ENCODE results near the gene MYCBPAP.

MYCBPAP gene

GRCh38 chr17:50493744-50494143 lies 14.5 kb upstream of the MYCBPAP start:
- DNase-seq = no peak

GRCh38 chr17:50495217-50495823 lies 12.9 kb upstream of the MYCBPAP start:
- no peak for DNase-seq

GRCh38 chr17:50495918-50496317 lies 12.3 kb upstream of the MYCBPAP start:
- DNase-seq = no peak

- DNase-seq = no peak
Observed at GRCh38 chr17:50498021-50498874, 10.0 kb upstream of the MYCBPAP start.

GRCh38 chr17:50499270-50499669 lies 9.0 kb upstream of the MYCBPAP start:
- no peak for DNase-seq

- no peak for DNase-seq
Observed at GRCh38 chr17:50499721-50500120, 8.5 kb upstream of the MYCBPAP start.

GRCh38 chr17:50501054-50501453 lies 7.2 kb upstream of the MYCBPAP start:
- DNase-seq = peak in 1 of 2 experiments; percentile 22

GRCh38 chr17:50502301-50502990 lies 5.8 kb upstream of the MYCBPAP start:
- no peak for DNase-seq

- no peak for DNase-seq
Observed at GRCh38 chr17:50505591-50506130, 2.6 kb upstream of the MYCBPAP start.

- DNase-seq = no peak
Observed at GRCh38 chr17:50506298-50506697, 1.9 kb upstream of the MYCBPAP start.

- no peak for DNase-seq
Observed at GRCh38 chr17:50508573-50509460, 578 bp downstream of the MYCBPAP start.

- DNase-seq = peak; percentile 32 to 36
Observed at GRCh38 chr17:50511058-50511457, 2.8 kb downstream of the MYCBPAP start.

- no peak for DNase-seq
Observed at GRCh38 chr17:50513495-50513894, 5.3 kb downstream of the MYCBPAP start.

- DNase-seq = no peak
Observed at GRCh38 chr17:50514388-50514787, 6.1 kb downstream of the MYCBPAP start.

- no peak for DNase-seq
Observed at GRCh38 chr17:50514936-50515702, 6.9 kb downstream of the MYCBPAP start.

- no peak for DNase-seq
Observed at GRCh38 chr17:50517011-50517410, 8.8 kb downstream of the MYCBPAP start.

- no peak for DNase-seq
Observed at GRCh38 chr17:50517504-50518383, 9.5 kb downstream of the MYCBPAP start.

GRCh38 chr17:50518384-50519023 lies 10.3 kb downstream of the MYCBPAP start:
- no peak for DNase-seq

GRCh38 chr17:50519141-50519834 lies 11.0 kb downstream of the MYCBPAP start:
- DNase-seq = no peak

All from stimulated activated CD4-positive, alpha-beta T cell treated with anti-CD3 and anti-CD28 coated beads, Interleukin-4, amount 100 ng/mL, for 4 hours (primary cell).